Transverse colon (tissue), 4 donors: ENCODE results near the gene GLIS1. TPM values are rescaled to one million over a fixed set of nuclear protein-coding genes. Genes with fewer than 3 reads are reported as not detected.
A peak's percentile ranks its signal among the peaks of the same experiment; 100 is the strongest.

ENCODE experiments used
- DNase-seq: peaks from one replicate; pipeline ENCODE4 v3.0.0-alpha.2; 2019
- H3K27ac ChIP-seq, 4 donors: fragments of 200-600 bp; sonication (generic); 2 replicates each; pipeline ENCODE4 v1.5.1; 2016 to 2018; ENCODE audit warnings: inconsistent platforms in 4 of 4
- H3K27me3 ChIP-seq: fragments of 200-600 bp; sonication (generic); 2 replicates; pipeline ENCODE4 v1.5.1; 2017; ENCODE audit warnings: inconsistent platforms
- H3K36me3 ChIP-seq, 4 donors: fragments of 200-600 bp; sonication (generic); 2 replicates each; pipeline ENCODE4 v1.5.1; 2017 to 2019; ENCODE audit warnings: inconsistent platforms in 4 of 4
- H3K4me1 ChIP-seq, 4 donors: fragments of 200-600 bp; sonication (generic); 2 replicates each; pipeline ENCODE4 v1.5.1; 2017 to 2020; ENCODE audit warnings: inconsistent platforms in 4 of 4
- H3K4me3 ChIP-seq, 4 donors: fragments of 200-600 bp; sonication (generic); 1 replicate in 1 of 4; 2 replicates in 3 of 4; pipeline versions ENCODE4 v1.5.1 to v1.6.1; 2017 to 2019; ENCODE audit warnings: inconsistent platforms in 4 of 4
- H3K9me3 ChIP-seq, 2 donors: fragments of 200-600 bp; sonication (generic); 2 replicates each; pipeline ENCODE4 v1.5.1; 2017 to 2019; ENCODE audit warnings: inconsistent platforms in 2 of 2
- CTCF ChIP-seq, 5 experiments: fragments of 200-600 bp in 3 of 5; fragments of 450-650 bp in 2 of 5; sonication (generic) in 3 of 5; IDR thresholded peaks; 1 replicate in 2 of 5; 2 replicates in 3 of 5; pipeline ENCODE4 v1.5.1; 2016 to 2017; ENCODE audit warnings: antibody characterized with exemption in 5 of 5, inconsistent platforms in 3 of 5, mild to moderate bottlenecking in 2 of 5, moderate library complexity in 1 of 5
- EP300 ChIP-seq: sonication (generic); formaldehyde crosslinking; IDR thresholded peaks from one replicate; pipeline ENCODE4 v1.6.1; 2017; ENCODE audit warnings: antibody characterized with exemption, low read depth
- POLR2A ChIP-seq: fragments of 450-650 bp; IDR thresholded peaks from one replicate; pipeline ENCODE4 v1.6.1; 2016; ENCODE audit warnings: antibody characterized with exemption, mild to moderate bottlenecking, moderate library complexity
- POLR2AphosphoS5 ChIP-seq, 3 donors: sonication (generic); formaldehyde crosslinking; IDR thresholded peaks; one replicate each; pipeline ENCODE4 v1.6.1; 2016; ENCODE audit warnings: antibody characterized with exemption in 3 of 3
- WGBS, 2 donors: methylation state at CpG; one replicate each; pipeline ENCODE4 v1.1.5; 2018; ENCODE audit warnings: low coverage in 1 of 2; 5-methylcytosine and 5-hydroxymethylcytosine counted together
- in situ Hi-C, 4 donors: fragments of 200-750 bp; cut with MboI; loops; one replicate each; pipeline versions ENCODE4 v1.15.0 to v1.15.1; 2017; ENCODE audit warnings: low sequenced_read_pairs in 3 of 4, low pct_ligation_motif_present in 1 of 4, low pct_unique_long_range_greater_than_20kb in 1 of 4
- intact Hi-C: fragments of 100-400 bp; cut with DNase I; formaldehyde crosslinking; loops from one replicate; pipeline ENCODE4 v1.15.1; 2023; ENCODE audit warnings: low total_unique reads
- total RNA-seq, 4 donors: library from RNA; depleted of rRNA; stranded (reverse); fragments of >200 nt; gene quantifications; one replicate each; pipeline ENCODE4 v1.1.0, GENCODE V29; 2016

Gene GLIS1
- total RNA-seq, 4 donors from 2014 or later: 0.16 to 0.75 (median 0.27) TPM; not detected in 1

- H3K27ac ChIP-seq: no peak overlapping the region
- no peak for DNase-seq
- intact Hi-C loops: no loop called here
- no peaks in the 10 kb centered on the region for H3K9me3 ChIP-seq
- in situ Hi-C loops: no loop called here
- no peaks in the 10 kb centered on the region for H3K4me1 ChIP-seq
- TF ChIP-seq EP300 (no peak), POLR2A (no peak), POLR2AphosphoS5 (IDR thresholded peaks at IDR 0.05) (no peak), CTCF (IDR thresholded peaks at IDR 0.05) (no peak)
- no peak overlapping the region for H3K4me3 ChIP-seq
- H3K36me3 ChIP-seq: no peaks in the 10 kb centered on the region
- WGBS, 2 donors: 66% methylated on average over 5 of the region's 5 CpGs; no CpG with 5 or more reads in 1 of the 2 donors
- no peaks in the 10 kb centered on the region for H3K27me3 ChIP-seq
These were observed 122.5 kb downstream of the GLIS1 start for GRCh38 chr1:53616511-53616910.

- 57 to 80% methylated on average over 1 to 4 of the region's 4 CpGs for WGBS, 2 donors
- H3K27ac ChIP-seq: no peak overlapping the region
- H3K4me1 ChIP-seq: no peaks in the 10 kb centered on the region
- intact Hi-C loops: no loop called here
- in situ Hi-C loops: no loop called here
- no peaks in the 10 kb centered on the region for H3K36me3 ChIP-seq
- TF ChIP-seq POLR2AphosphoS5 (IDR thresholded peaks at IDR 0.05): no peak
- TF ChIP-seq CTCF (IDR thresholded peaks at IDR 0.05): no peak
- no peak for TF ChIP-seq POLR2A
- TF ChIP-seq EP300: no peak
- H3K4me3 ChIP-seq: no peak overlapping the region
- peaks cover 6 to 7% of the 10 kb centered on the region in 2 donors for H3K9me3 ChIP-seq
- DNase-seq: no peak
- no peaks in the 10 kb centered on the region for H3K27me3 ChIP-seq
These were observed 123.9 kb downstream of the GLIS1 start for GRCh38 chr1:53615101-53615500.

GRCh38 chr1:53614231-53615021, 124.5 kb downstream of the GLIS1 start:
- intact Hi-C loops: no loop called here

GRCh38 chr1:53608676-53609075, 130.3 kb downstream of the GLIS1 start:
- Histone ChIP-seq H3K27ac (no peak overlapping the region), H3K36me3 (no peaks in the 10 kb centered on the region), H3K27me3 (no peaks in the 10 kb centered on the region), H3K4me3 (no peak overlapping the region), H3K9me3 (peaks cover 6 to 7% of the 10 kb centered on the region in 2 donors), H3K4me1 (no peaks in the 10 kb centered on the region)
- in situ Hi-C loops (no loop called here), intact Hi-C loops (no loop called here)
- DNase-seq: no peak
- no peak for TF ChIP-seq POLR2A
- TF ChIP-seq CTCF (IDR thresholded peaks at IDR 0.05): no peak
- TF ChIP-seq POLR2AphosphoS5 (IDR thresholded peaks at IDR 0.05): no peak
- no peak for TF ChIP-seq EP300

More at GRCh38 chr1:53614231-53615021, 124.5 kb downstream of the GLIS1 start:
- WGBS, 2 donors: 70 to 72% methylated on average over 11 to 12 of the region's 12 CpGs
- H3K4me3 ChIP-seq: no peak overlapping the region
- TF ChIP-seq POLR2A: no peak
- no peak for TF ChIP-seq POLR2AphosphoS5 (IDR thresholded peaks at IDR 0.05)
- TF ChIP-seq EP300: no peak
- no peak for TF ChIP-seq CTCF (IDR thresholded peaks at IDR 0.05)
- H3K36me3 ChIP-seq: no peaks in the 10 kb centered on the region
- no peak overlapping the region for H3K27ac ChIP-seq
- no peaks in the 10 kb centered on the region for H3K4me1 ChIP-seq
- H3K9me3 ChIP-seq: peaks cover 6 to 7% of the 10 kb centered on the region in 2 donors
- DNase-seq: peak; percentile 3
- in situ Hi-C loops: no loop called here
- no peaks in the 10 kb centered on the region for H3K27me3 ChIP-seq
